ENCODE results near the gene ADGRL2. TPM values are rescaled to one million over a fixed set of nuclear protein-coding genes. Genes with fewer than 3 reads are reported as not detected.

The ADGRL2 gene
- total and polyA plus RNA-seq, 9 of the 15 experiments (the other 6 are each of a cell fraction or from before 2014, with no cell fraction given) = 0.03 to 0.15 (median 0.13) TPM; not detected in 6

DNA sequence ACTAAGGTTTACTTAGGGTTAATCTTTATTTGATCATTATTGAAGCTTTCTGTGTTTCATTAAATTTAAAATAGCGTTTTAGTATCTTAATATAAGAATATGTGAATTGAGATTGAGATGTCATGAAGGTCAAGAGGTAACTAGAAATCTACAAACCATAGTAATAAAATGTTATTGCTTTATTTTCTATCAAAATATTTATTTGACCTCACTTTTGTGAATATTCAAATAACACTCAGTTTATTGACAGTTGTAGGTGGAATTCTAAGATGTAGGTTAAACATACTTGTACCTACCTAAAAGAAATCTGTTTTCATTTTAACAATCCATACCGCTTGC lies 5.7 kb downstream of the ADGRL2 start:
- H3K9me1 ChIP-seq (ENCODE audit: control insufficient read depth, insufficient read depth, low read length) = no peaks in the 10 kb centered on the region
- BruUV-seq (replicated peaks) = no TSS peak
- FAIRE-seq (no peak), ATAC-seq (no peak), DNase-seq (ENCODE audit: extremely low read depth in 1 of 4, low spot score in 3 of 4) (no peak)
- intact Hi-C loops (cut with micrococcal nuclease) = no loop called here
- H3K4me1 ChIP-seq (replicated peaks in 1 of 2; ENCODE audit: control insufficient read depth in 2 of 2, insufficient read depth in 2 of 2, low read length in 2 of 2) = no peaks in the 10 kb centered on the region
- H3K9ac ChIP-seq (ENCODE audit: insufficient read depth in 1 of 2, low read depth in 2 of 2, low read length in 2 of 2) = no peak overlapping the region
- H3K36me3 ChIP-seq (ENCODE audit: control insufficient read depth, insufficient read depth, low read length) = no peaks in the 10 kb centered on the region
- in situ Hi-C loops (cut with MboI) = no loop called here
- H3K4me2 ChIP-seq (ENCODE audit: insufficient read depth, low read length) = no peak overlapping the region
- H3K4me3 ChIP-seq = no peak overlapping the region
- WGBS (ENCODE audit: insufficient coverage, low coverage, missing lambda C conversion rate) = 0% methylated on average over 2 of the region's 2 CpGs
- no peak overlapping the region for H3K27ac ChIP-seq (ENCODE audit: extremely low read depth, low read depth, low read length)
- no peaks in the 10 kb centered on the region for H3K79me2 ChIP-seq (ENCODE audit: control insufficient read depth, insufficient read depth, low read length)
- H3K9me3 ChIP-seq (replicated peaks; ENCODE audit: control insufficient read depth, insufficient read depth, low read depth, low read length) = no peaks in the 10 kb centered on the region
- no peaks in the 10 kb centered on the region for H4K20me1 ChIP-seq (replicated peaks; ENCODE audit: control insufficient read depth, insufficient read depth, low read length)
- CTCF ChIA-PET (ENCODE audit: low intra/inter-chr PET ratio) = no interaction called here
- no peaks in the 10 kb centered on the region for H3K27me3 ChIP-seq (ENCODE audit: control insufficient read depth in 2 of 2, insufficient read depth in 2 of 2, low read length in 2 of 2)
- POLR2A ChIA-PET = no interaction called here
- H2AFZ ChIP-seq (ENCODE audit: low read depth, low read length) = no peak overlapping the region
- TF ChIP-seq MYC (IDR thresholded peaks at IDR 0.05; ENCODE audit: low read depth, low read length) = no peak
- no peak for TF ChIP-seq MYC (CRISPR knock-in tag; IDR thresholded peaks at IDR 0.05; ENCODE audit: borderline replicate concordance, low read depth)
- TF ChIP-seq NR4A1 (CRISPR knock-in tag; IDR thresholded peaks at IDR 0.05) = no peak
- no peak for TF ChIP-seq NR4A1 (tag; IDR thresholded peaks at IDR 0.05)
- no peak for TF ChIP-seq TCF7L2 (IDR thresholded peaks at IDR 0.05; ENCODE audit: low read depth, low read length)
- TF ChIP-seq TEAD4 (IDR thresholded peaks at IDR 0.05; ENCODE audit: low read length) = no peak
- no peak for TF ChIP-seq TEAD4 (CRISPR knock-in tag; IDR thresholded peaks at IDR 0.05; ENCODE audit: borderline replicate concordance)
- TF ChIP-seq MAZ (CRISPR knock-in tag; conservative IDR thresholded peaks at IDR 0.05 in 1 of 2, IDR thresholded peaks at IDR 0.05 in 1 of 2) = no peak
- TF ChIP-seq, protein P1, sequence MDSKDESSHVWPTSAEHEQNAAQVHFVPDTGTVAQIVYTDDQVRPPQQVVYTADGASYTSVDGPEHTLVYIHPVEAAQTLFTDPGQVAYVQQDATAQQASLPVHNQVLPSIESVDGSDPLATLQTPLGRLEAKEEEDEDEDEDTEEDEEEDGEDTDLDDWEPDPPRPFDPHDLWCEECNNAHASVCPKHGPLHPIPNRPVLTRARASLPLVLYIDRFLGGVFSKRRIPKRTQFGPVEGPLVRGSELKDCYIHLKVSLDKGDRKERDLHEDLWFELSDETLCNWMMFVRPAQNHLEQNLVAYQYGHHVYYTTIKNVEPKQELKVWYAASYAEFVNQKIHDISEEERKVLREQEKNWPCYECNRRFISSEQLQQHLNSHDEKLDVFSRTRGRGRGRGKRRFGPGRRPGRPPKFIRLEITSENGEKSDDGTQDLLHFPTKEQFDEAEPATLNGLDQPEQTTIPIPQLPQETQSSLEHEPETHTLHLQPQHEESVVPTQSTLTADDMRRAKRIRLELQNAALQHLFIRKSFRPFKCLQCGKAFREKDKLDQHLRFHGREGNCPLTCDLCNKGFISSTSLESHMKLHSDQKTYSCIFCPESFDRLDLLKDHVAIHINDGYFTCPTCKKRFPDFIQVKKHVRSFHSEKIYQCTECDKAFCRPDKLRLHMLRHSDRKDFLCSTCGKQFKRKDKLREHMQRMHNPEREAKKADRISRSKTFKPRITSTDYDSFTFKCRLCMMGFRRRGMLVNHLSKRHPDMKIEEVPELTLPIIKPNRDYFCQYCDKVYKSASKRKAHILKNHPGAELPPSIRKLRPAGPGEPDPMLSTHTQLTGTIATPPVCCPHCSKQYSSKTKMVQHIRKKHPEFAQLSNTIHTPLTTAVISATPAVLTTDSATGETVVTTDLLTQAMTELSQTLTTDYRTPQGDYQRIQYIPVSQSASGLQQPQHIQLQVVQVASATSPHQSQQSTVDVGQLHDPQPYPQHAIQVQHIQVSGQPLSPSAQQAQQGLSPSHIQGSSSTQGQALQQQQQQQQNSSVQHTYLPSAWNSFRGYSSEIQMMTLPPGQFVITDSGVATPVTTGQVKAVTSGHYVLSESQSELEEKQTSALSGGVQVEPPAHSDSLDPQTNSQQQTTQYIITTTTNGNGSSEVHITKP (IDR thresholded peaks at IDR 0.05; ENCODE audit: partially characterized antibody) = no peak
- TF ChIP-seq ZNF165 (CRISPR knock-in tag; IDR thresholded peaks at IDR 0.05; ENCODE audit: borderline replicate concordance) = no peak
- no peak for TF ChIP-seq SMARCB1 (IDR thresholded peaks at IDR 0.05; ENCODE audit: insufficient read length, low read depth)
- TF ChIP-seq EP300 (IDR thresholded peaks at IDR 0.05; ENCODE audit: low read length) = no peak
- no peak for TF ChIP-seq ARID2 (IDR thresholded peaks at IDR 0.05)
- TF ChIP-seq NCOA1 (IDR thresholded peaks at IDR 0.05; ENCODE audit: low read depth) = no peak
- no peak for TF ChIP-seq STAT5A (IDR thresholded peaks at IDR 0.05; ENCODE audit: borderline replicate concordance, low read length)
- TF ChIP-seq PYGO2 (tag; IDR thresholded peaks at IDR 0.05) = no peak
- TF ChIP-seq, protein P2, sequence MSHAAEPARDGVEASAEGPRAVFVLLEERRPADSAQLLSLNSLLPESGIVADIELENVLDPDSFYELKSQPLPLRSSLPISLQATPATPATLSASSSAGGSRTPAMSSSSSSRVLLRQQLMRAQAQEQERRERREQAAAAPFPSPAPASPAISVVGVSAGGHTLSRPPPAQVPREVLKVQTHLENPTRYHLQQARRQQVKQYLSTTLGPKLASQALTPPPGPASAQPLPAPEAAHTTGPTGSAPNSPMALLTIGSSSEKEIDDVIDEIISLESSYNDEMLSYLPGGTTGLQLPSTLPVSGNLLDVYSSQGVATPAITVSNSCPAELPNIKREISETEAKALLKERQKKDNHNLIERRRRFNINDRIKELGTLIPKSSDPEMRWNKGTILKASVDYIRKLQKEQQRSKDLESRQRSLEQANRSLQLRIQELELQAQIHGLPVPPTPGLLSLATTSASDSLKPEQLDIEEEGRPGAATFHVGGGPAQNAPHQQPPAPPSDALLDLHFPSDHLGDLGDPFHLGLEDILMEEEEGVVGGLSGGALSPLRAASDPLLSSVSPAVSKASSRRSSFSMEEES (CRISPR knock-in tag; IDR thresholded peaks at IDR 0.05) = no peak
- TF ChIP-seq PPARD (CRISPR knock-in tag; IDR thresholded peaks at IDR 0.05) = no peak
- no peak for TF ChIP-seq NFYB (IDR thresholded peaks at IDR 0.05; ENCODE audit: extremely low read depth, insufficient read length)
- TF ChIP-seq, protein P3, sequence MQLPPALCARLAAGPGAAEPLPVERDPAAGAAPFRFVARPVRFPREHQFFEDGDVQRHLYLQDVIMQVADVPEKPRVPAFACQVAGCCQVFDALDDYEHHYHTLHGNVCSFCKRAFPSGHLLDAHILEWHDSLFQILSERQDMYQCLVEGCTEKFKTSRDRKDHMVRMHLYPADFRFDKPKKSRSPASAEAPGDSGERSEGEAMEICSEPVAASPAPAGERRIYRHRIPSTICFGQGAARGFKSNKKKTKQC (CRISPR knock-in tag; IDR thresholded peaks at IDR 0.05) = no peak
- no peak for TF ChIP-seq DACH1 (IDR thresholded peaks at IDR 0.05; ENCODE audit: partially characterized antibody)
